H9 (cell line): ENCODE data around the gene TK2. TPM values are rescaled to one million over a fixed set of nuclear protein-coding genes. Genes with fewer than 3 reads are reported as not detected.
A peak's percentile ranks its signal among the peaks of the same experiment; 100 is the strongest.

ENCODE experiments used
- DNase-seq: peaks from one replicate; pipeline ENCODE4 v3.0.0-alpha.2; 2017
- H2AFZ ChIP-seq: one replicate; pipeline ENCODE4 v1.6.1; 2013; ENCODE audit warnings: mild to moderate bottlenecking, low read length, control low read depth, moderate library complexity
- H2AK5ac ChIP-seq: 2 replicates; pipeline ENCODE4 v1.6.1; 2013; ENCODE audit warnings: low read length, control low read depth, mixed read lengths; ENCODE audit not compliant: insufficient read length
- H2BK120ac ChIP-seq: one replicate; pipeline ENCODE4 v1.6.1; 2013; ENCODE audit warnings: low read depth, mild to moderate bottlenecking, low read length, control low read depth, inconsistent platforms; ENCODE audit not compliant: poor library complexity, severe bottlenecking
- H2BK12ac ChIP-seq: 2 replicates; pipeline ENCODE4 v1.6.1; 2013; ENCODE audit warnings: low read length, control low read depth, mixed read lengths, low read depth; ENCODE audit not compliant: insufficient read length
- H2BK15ac ChIP-seq: 2 replicates; pipeline ENCODE4 v1.6.1; 2013; ENCODE audit warnings: low read depth, low read length, control low read depth
- H2BK20ac ChIP-seq: one replicate; pipeline ENCODE4 v1.6.1; 2013; ENCODE audit warnings: low read depth, mild to moderate bottlenecking, low read length, control low read depth, inconsistent platforms; ENCODE audit not compliant: poor library complexity, severe bottlenecking
- H2BK5ac ChIP-seq: 2 replicates; pipeline ENCODE4 v1.6.1; 2013; ENCODE audit warnings: low read length, control low read depth, mixed read lengths; ENCODE audit not compliant: insufficient read length
- H3K14ac ChIP-seq: 2 replicates; pipeline ENCODE4 v1.6.1; 2013; ENCODE audit warnings: low read length, control low read depth; ENCODE audit not compliant: insufficient read depth
- H3K18ac ChIP-seq: 2 replicates; pipeline ENCODE4 v1.6.1; 2013; ENCODE audit warnings: low read depth, mild to moderate bottlenecking, mixed read lengths, low read length, control low read depth; ENCODE audit not compliant: insufficient read length
- H3K23ac ChIP-seq: 2 replicates; pipeline ENCODE4 v1.6.1; 2013; ENCODE audit warnings: low read length, control low read depth, mixed read lengths, low read depth; ENCODE audit not compliant: insufficient read length
- H3K23me2 ChIP-seq: 2 replicates; pipeline ENCODE4 v1.6.1; 2013; ENCODE audit warnings: low read depth, mild to moderate bottlenecking, mixed read lengths, low read length, control low read depth; ENCODE audit not compliant: insufficient read length, poor library complexity, severe bottlenecking
- H3K27ac ChIP-seq: 2 replicates; pipeline ENCODE4 v1.5.1; 2013; ENCODE audit warnings: low read length, control low read depth, mixed read lengths, low read depth; ENCODE audit not compliant: insufficient read length
- H3K27me3 ChIP-seq: 2 replicates; pipeline ENCODE4 v1.6.1; 2013; ENCODE audit warnings: low read length, control low read depth, inconsistent platforms; ENCODE audit not compliant: insufficient read depth
- H3K4ac ChIP-seq: 2 replicates; pipeline ENCODE4 v1.6.1; 2013; ENCODE audit warnings: low read depth, mild to moderate bottlenecking, control low read depth, inconsistent platforms, low read length, moderate library complexity
- H3K4me1 ChIP-seq: 2 replicates; pipeline ENCODE4 v1.6.1; 2013; ENCODE audit warnings: low read length, control low read depth, inconsistent platforms; ENCODE audit not compliant: insufficient read depth
- H3K4me2 ChIP-seq: 2 replicates; pipeline ENCODE4 v1.6.1; 2013; ENCODE audit warnings: low read length, control low read depth, mixed read lengths; ENCODE audit not compliant: insufficient read length, insufficient read depth
- H3K56ac ChIP-seq: 2 replicates; pipeline ENCODE4 v1.6.1; 2013; ENCODE audit warnings: low read depth, mild to moderate bottlenecking, mixed read lengths, low read length, control low read depth; ENCODE audit not compliant: insufficient read length
- H3K79me1 ChIP-seq: 2 replicates; pipeline ENCODE4 v1.6.1; 2013; ENCODE audit warnings: low read depth, mild to moderate bottlenecking, moderate library complexity, low read length, control low read depth, inconsistent platforms; ENCODE audit not compliant: insufficient read depth, poor library complexity, severe bottlenecking
- H3K79me2 ChIP-seq: 2 replicates; pipeline ENCODE4 v1.6.1; 2013; ENCODE audit warnings: low read length, control low read depth, inconsistent platforms; ENCODE audit not compliant: insufficient read depth
- H3K9ac ChIP-seq: 2 replicates; pipeline ENCODE4 v1.6.1; 2013; ENCODE audit warnings: low read length, control low read depth, mixed read lengths; ENCODE audit not compliant: insufficient read length; ENCODE audit errors: extremely low read depth
- H3K9me3 ChIP-seq: one replicate; pipeline ENCODE4 v1.6.1; 2013; ENCODE audit warnings: low read depth, low read length, inconsistent platforms; ENCODE audit not compliant: control insufficient read depth
- H3T11ph ChIP-seq: one replicate; pipeline ENCODE4 v1.6.1; 2013; ENCODE audit warnings: mild to moderate bottlenecking, low read length, control low read depth, inconsistent platforms
- H4K20me1 ChIP-seq: one replicate; pipeline ENCODE4 v1.6.1; 2013; ENCODE audit not compliant: control insufficient read depth, insufficient read length, insufficient read depth
- H4K5ac ChIP-seq: 2 replicates; pipeline ENCODE4 v1.6.1; 2013; ENCODE audit warnings: low read depth, mild to moderate bottlenecking, mixed read lengths, low read length, control low read depth; ENCODE audit not compliant: insufficient read length
- H4K8ac ChIP-seq: replicated peaks from 2 replicates; pipeline ENCODE4 v1.6.1; 2013; ENCODE audit warnings: low read length, control low read depth, mixed read lengths, low read depth; ENCODE audit not compliant: insufficient read length
- H4K91ac ChIP-seq: 2 replicates; pipeline ENCODE4 v1.6.1; 2013; ENCODE audit warnings: low read depth, mild to moderate bottlenecking, moderate library complexity, mixed read lengths, low read length, control low read depth; ENCODE audit not compliant: insufficient read length
- H3K27ac Mint-ChIP-seq, 3 experiments: 2 replicates in 2 of 3; 3 replicates in 1 of 3; pipeline ENCODE4 v1.8.0; 2020 to 2021; ENCODE audit warnings: mixed read lengths in 3 of 3, mild to moderate bottlenecking in 1 of 3, moderate library complexity in 1 of 3
- H3K27me3 Mint-ChIP-seq: 2 replicates; pipeline ENCODE4 v1.8.0; 2021; ENCODE audit warnings: low read depth, mild to moderate bottlenecking, moderate library complexity, mixed read lengths
- H3K36me3 Mint-ChIP-seq, 3 experiments: 2 replicates in 2 of 3; 3 replicates in 1 of 3; pipeline ENCODE4 v1.8.0; 2020 to 2021; ENCODE audit warnings: low read depth in 3 of 3, mixed read lengths in 3 of 3; ENCODE audit not compliant: insufficient read depth in 1 of 3
- H3K4me1 Mint-ChIP-seq, 2 experiments: 2 replicates each; pipeline ENCODE4 v1.8.0; 2020; ENCODE audit warnings: mixed read lengths in 2 of 2
- H3K4me3 Mint-ChIP-seq, 2 experiments: 2 replicates in 1 of 2; 3 replicates in 1 of 2; pipeline ENCODE4 v1.8.0; 2020 to 2021; ENCODE audit warnings: mild to moderate bottlenecking in 2 of 2, mixed read lengths in 2 of 2, moderate library complexity in 1 of 2
- H3K9me3 Mint-ChIP-seq, 2 experiments: 2 replicates in 1 of 2; 3 replicates in 1 of 2; pipeline ENCODE4 v1.8.0; 2020; ENCODE audit warnings: mild to moderate bottlenecking in 2 of 2, mixed read lengths in 2 of 2, moderate library complexity in 1 of 2
- CTCF ChIP-seq: fragments of 200-600 bp; sonication (generic); conservative IDR thresholded peaks from 3 replicates; pipeline ENCODE4 v1.8.0; 2021; ENCODE audit warnings: antibody characterized with exemption, mild to moderate bottlenecking
- WGBS: extraction: QIAGEN DNeasy Blood & Tissue Kit; methylation state at CpG from one replicate; pipeline ENCODE4 v1.1.7; 2013; ENCODE audit warnings: missing lambda C conversion rate, low lambda C conversion rate, mixed read lengths; ENCODE audit not compliant: insufficient read length; ENCODE audit errors: extremely low coverage; 5-methylcytosine and 5-hydroxymethylcytosine counted together
- total RNA-seq: library from RNA; stranded (reverse); gene quantifications from 2 replicates; pipeline ENCODE4 v1.2.1, GENCODE V29; 2021

TK2 gene
- total RNA-seq, 1 experiment from 2014 or later: 5.2 TPM

- Histone ChIP-seq H2AFZ (no peak overlapping the region), H4K91ac (no peak overlapping the region), H3K18ac (no peak overlapping the region), H2AK5ac (no peak overlapping the region), H3T11ph (no peak overlapping the region), H2BK120ac (no peak overlapping the region), H3K56ac (no peak overlapping the region), H2BK5ac (no peak overlapping the region), H4K8ac (no peak overlapping the region), H3K23ac (no peak overlapping the region), H4K5ac (no peak overlapping the region), H3K27ac (no peak overlapping the region), H3K4me1 (no peaks in the 10 kb centered on the region), H3K4me2 (no peak overlapping the region), H3K4ac (no peak overlapping the region), H4K20me1 (no peaks in the 10 kb centered on the region), H3K9me3 (no peaks in the 10 kb centered on the region), H3K23me2 (no peaks in the 10 kb centered on the region), H2BK12ac (no peak overlapping the region), H2BK20ac (no peak overlapping the region), H3K14ac (peak overlapping the region; percentile 53; the same call in 1 of the 2 replicates), H2BK15ac (no peak overlapping the region), H3K79me2 (no peaks in the 10 kb centered on the region), H3K79me1 (no peaks in the 10 kb centered on the region), H3K9ac (no peak overlapping the region), H3K27me3 (no peaks in the 10 kb centered on the region)
- no peak for DNase-seq
- H3K4me3 Mint-ChIP-seq: no peak overlapping the region
- peaks cover 9% of the 10 kb centered on the region for H3K27me3 Mint-ChIP-seq
- 100% methylated on average over 1 of the region's 6 CpGs for WGBS
- H3K36me3 Mint-ChIP-seq: no peaks in the 10 kb centered on the region
- peaks cover 4% of the 10 kb centered on the region in 2 experiments for H3K4me1 Mint-ChIP-seq
- no peak for TF ChIP-seq CTCF
- H3K27ac Mint-ChIP-seq: no peak overlapping the region
- no peaks in the 10 kb centered on the region for H3K9me3 Mint-ChIP-seq
Observed at GRCh38 chr16:66469947-66470546, 79.9 kb downstream of the TK2 start.
